ENCODE data around the gene PLEKHN1.

Gene PLEKHN1

GRCh38 chr1:931380-932172 is 34.7 kb upstream of the PLEKHN1 start:
- no peak for TF ChIP-seq CTCF (IDR thresholded peaks at IDR 0.05; ENCODE audit: extremely low read depth, missing control alignments)
- no peak for DNase-seq (ENCODE audit: low spot score)

DNA sequence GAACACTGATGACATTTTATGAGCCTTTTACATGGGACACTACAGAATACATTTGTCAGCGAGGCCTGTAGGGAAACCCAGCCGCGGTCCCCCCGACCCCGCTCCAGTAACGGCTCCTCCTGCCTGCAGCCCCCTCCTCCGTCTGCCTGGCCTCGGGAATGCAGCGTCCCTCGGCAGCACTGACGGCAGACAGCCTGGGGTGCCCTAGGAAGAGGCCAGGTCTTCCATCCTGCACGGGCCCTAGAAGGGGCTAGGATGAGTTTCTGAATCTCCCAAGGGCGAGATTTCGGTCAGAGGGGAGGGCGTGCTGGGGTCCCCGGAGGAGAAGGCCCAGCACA is 34.1 kb upstream of the PLEKHN1 start:
- no peak for TF ChIP-seq CTCF (IDR thresholded peaks at IDR 0.05; ENCODE audit: extremely low read depth, missing control alignments)
- DNase-seq (ENCODE audit: low spot score) = no peak

DNA sequence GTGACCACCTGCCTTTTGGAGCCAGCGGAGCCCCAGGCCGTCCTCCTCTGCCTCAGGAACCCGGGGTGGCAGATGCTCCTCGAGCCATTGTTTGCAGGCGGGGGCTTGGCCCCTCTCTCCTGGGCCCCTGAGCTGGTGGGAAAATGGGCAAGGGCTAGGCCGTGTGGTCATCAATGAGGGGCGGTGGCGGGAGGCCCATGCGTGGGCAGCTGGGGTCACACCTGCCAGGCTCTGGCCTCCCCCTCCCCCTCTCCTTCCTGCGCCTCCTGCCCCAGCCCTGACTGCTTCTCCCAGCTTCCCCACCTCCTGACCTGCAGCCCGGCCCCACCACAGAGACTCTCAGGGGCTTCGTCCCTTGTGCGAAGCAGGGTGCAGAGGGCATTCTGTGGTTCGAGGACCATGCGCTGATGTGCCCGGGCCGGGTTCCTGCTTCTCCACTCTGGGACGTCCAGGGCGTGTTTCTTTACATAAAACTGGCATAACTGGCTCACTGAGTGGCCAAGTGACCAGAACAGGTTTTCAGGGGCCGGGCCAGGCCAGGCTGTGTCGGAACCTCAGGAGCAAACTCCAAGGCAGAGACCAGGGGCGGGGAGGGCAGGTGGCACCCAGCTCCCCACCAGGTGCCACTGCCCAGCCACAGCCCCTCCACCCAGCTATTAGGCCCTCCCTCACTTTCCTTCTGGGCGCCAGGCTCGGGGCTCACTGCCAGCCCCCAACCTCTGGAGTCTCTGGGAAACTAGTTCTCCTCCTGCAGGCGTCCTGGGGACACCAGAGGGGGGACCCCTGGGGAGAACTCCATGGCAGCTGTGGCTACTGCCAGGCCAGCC is 33.3 kb upstream of the PLEKHN1 start:
- DNase-seq (ENCODE audit: low spot score) = no peak
- no peak for TF ChIP-seq CTCF (IDR thresholded peaks at IDR 0.05; ENCODE audit: extremely low read depth, missing control alignments)

- TF ChIP-seq CTCF (IDR thresholded peaks at IDR 0.05; ENCODE audit: extremely low read depth, missing control alignments) = no peak
- DNase-seq (ENCODE audit: low spot score) = no peak
Observed at GRCh38 chr1:933603-933940, 32.7 kb upstream of the PLEKHN1 start.

DNA sequence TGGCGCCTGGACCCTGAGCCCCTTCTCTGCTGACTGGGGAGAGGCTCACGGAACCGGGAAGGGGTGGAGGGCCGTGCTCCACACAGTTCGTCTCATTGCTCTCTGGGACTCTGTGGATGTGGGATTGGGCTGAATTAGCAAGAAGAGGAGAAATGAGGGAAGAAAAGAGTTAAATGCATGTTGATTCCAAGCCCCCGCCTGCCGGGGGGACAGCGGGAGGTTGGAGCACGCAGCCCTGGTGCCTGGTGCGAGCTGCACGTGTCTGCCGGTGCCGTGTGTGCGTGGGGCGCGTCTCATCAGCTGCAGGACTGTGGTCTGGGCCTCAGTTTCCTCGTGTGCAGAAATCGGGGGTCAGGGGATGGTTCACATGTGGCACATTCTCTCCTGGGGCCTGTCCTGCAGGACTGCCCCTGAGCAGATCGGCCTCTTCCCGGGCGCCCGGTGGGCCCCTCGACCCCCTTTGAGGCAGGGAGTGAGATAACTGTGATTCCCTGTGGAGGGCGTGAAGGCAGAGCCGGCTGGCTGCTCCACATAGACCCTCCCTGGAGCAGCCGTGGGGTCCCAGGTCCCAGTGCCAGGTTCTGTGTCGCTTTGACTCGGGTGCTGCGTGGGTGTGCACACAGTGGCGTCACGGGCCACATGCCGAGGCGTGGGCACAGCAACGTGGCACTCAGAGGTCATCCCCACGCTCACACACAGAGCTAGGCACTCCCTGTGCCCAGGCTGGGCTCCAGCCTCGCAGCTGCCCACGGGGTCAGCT is 31.1 kb upstream of the PLEKHN1 start:
- no peak for DNase-seq (ENCODE audit: low spot score)
- TF ChIP-seq CTCF (IDR thresholded peaks at IDR 0.05; ENCODE audit: extremely low read depth, missing control alignments) = no peak

- TF ChIP-seq CTCF (IDR thresholded peaks at IDR 0.05; ENCODE audit: extremely low read depth, missing control alignments) = no peak
- no peak for DNase-seq (ENCODE audit: low spot score)
Observed at GRCh38 chr1:935751-936231, 30.5 kb upstream of the PLEKHN1 start.
